Left hindlimb (tissue), 1 donor: Measurements from ENCODE around the gene ODAD3.

ENCODE experiments used
- DNase-seq: peaks from one replicate; pipeline ENCODE4 v3.0.0-alpha.2; 2018

Gene ODAD3

GRCh38 chr19:11373885-11374432 is 61.0 kb downstream of the ODAD3 start:
- no peak for DNase-seq

- no peak for DNase-seq
These were observed 61.6 kb downstream of the ODAD3 start for GRCh38 chr19:11373166-11373884.

GRCh38 chr19:11370744-11371143 is 64.2 kb downstream of the ODAD3 start:
- DNase-seq: no peak
